Measurements from ENCODE around the gene FBXO10. TPM values are rescaled to one million over a fixed set of nuclear protein-coding genes. Genes with fewer than 3 reads are reported as not detected.

Gene FBXO10
- total RNA-seq, 2 donors from 2014 or later, result 2.7 to 2.9 TPM

- H3K4me3 ChIP-seq, result no peak overlapping the region
- H3K4me1 ChIP-seq, result no peaks in the 10 kb centered on the region
- no peak overlapping the region for H3K9ac ChIP-seq (ENCODE audit: low read depth in 2 of 2, low read length in 2 of 2)
- TF ChIP-seq CTCF (IDR thresholded peaks at IDR 0.05), result no peak
- no peaks in the 10 kb centered on the region for H3K9me3 ChIP-seq
- no peaks in the 10 kb centered on the region for H3K27me3 ChIP-seq
- intact Hi-C loops (cut with DNase I), result no loop called here
- no peaks in the 10 kb centered on the region for H3K36me3 ChIP-seq
- H3K27ac ChIP-seq, result no peak overlapping the region
- no peak for DNase-seq
Measured at GRCh38 chr9:37503736-37504135, 72.4 kb downstream of the FBXO10 start.

GRCh38 chr9:37501957-37502596 is 74.1 kb downstream of the FBXO10 start:
- intact Hi-C loops (cut with DNase I), result no loop called here
- no peak overlapping the region for H3K27ac ChIP-seq
- no peak overlapping the region for H3K9ac ChIP-seq (ENCODE audit: low read depth in 2 of 2, low read length in 2 of 2)
- no peaks in the 10 kb centered on the region for H3K27me3 ChIP-seq
- no peak for TF ChIP-seq CTCF (IDR thresholded peaks at IDR 0.05)
- H3K36me3 ChIP-seq, result no peaks in the 10 kb centered on the region
- H3K9me3 ChIP-seq, result no peaks in the 10 kb centered on the region
- no peaks in the 10 kb centered on the region for H3K4me1 ChIP-seq
- H3K4me3 ChIP-seq, result no peak overlapping the region
- DNase-seq, result no peak

GRCh38 chr9:37499297-37499696 is 76.9 kb downstream of the FBXO10 start:
- intact Hi-C loops (cut with DNase I), result no loop called here
- no peaks in the 10 kb centered on the region for H3K27me3 ChIP-seq
- no peak for TF ChIP-seq CTCF (IDR thresholded peaks at IDR 0.05)

GRCh38 chr9:37498457-37498856 is 77.7 kb downstream of the FBXO10 start:
- Histone ChIP-seq H3K27me3 (no peaks in the 10 kb centered on the region), H3K9me3 (no peaks in the 10 kb centered on the region), H3K4me1 (no peaks in the 10 kb centered on the region), H3K9ac (ENCODE audit: low read depth in 2 of 2, low read length in 2 of 2) (no peak overlapping the region), H3K27ac (no peak overlapping the region), H3K4me3 (no peak overlapping the region), H3K36me3 (no peaks in the 10 kb centered on the region)
- DNase-seq, result no peak
- intact Hi-C loops (cut with DNase I), result no loop called here
- no peak for TF ChIP-seq CTCF (IDR thresholded peaks at IDR 0.05)

More at GRCh38 chr9:37499297-37499696, 76.9 kb downstream of the FBXO10 start:
- H3K27ac ChIP-seq, result no peak overlapping the region
- no peak overlapping the region for H3K9ac ChIP-seq (ENCODE audit: low read depth in 2 of 2, low read length in 2 of 2)
- no peaks in the 10 kb centered on the region for H3K4me1 ChIP-seq
- H3K4me3 ChIP-seq, result no peak overlapping the region
- no peaks in the 10 kb centered on the region for H3K9me3 ChIP-seq
- no peaks in the 10 kb centered on the region for H3K36me3 ChIP-seq
- no peak for DNase-seq

GRCh38 chr9:37497320-37497719 is 78.9 kb downstream of the FBXO10 start:
- DNase-seq, result no peak
- Histone ChIP-seq H3K4me3 (no peak overlapping the region), H3K9ac (ENCODE audit: low read depth in 2 of 2, low read length in 2 of 2) (no peak overlapping the region), H3K4me1 (no peaks in the 10 kb centered on the region), H3K27me3 (no peaks in the 10 kb centered on the region), H3K27ac (no peak overlapping the region), H3K36me3 (no peaks in the 10 kb centered on the region), H3K9me3 (no peaks in the 10 kb centered on the region)
- intact Hi-C loops (cut with DNase I), result no loop called here
- TF ChIP-seq CTCF (IDR thresholded peaks at IDR 0.05), result no peak
